ENCODE results near the gene BMP7.

GRCh38 chr20:57315083-57315975 is 48.9 kb upstream of the BMP7 start:
- TF ChIP-seq POLR2A (IDR thresholded peaks at IDR 0.05) (no peak), CTCF (IDR thresholded peaks at IDR 0.05) (no peak)

All from thyroid gland (tissue), 4 donors.